GM19328 (cell line): Measurements from ENCODE around the gene PZP.
"Not testable (repeated sequence)": the region's sequence is repeated elsewhere in the genome, so short reads cannot be mapped to it uniquely, and the experiment has no call there.

ENCODE experiments used
- ATAC-seq: cut with Tn5 transposase; IDR thresholded peaks from one replicate; pipeline ENCODE4 v1.9.1; 2021; ENCODE audit warnings: mild to moderate bottlenecking, moderate library complexity; ENCODE audit not compliant: unreplicated experiment

The PZP gene

GRCh38 chr12:9208229-9208628 lies at the start of gene PZP:
TSS of gene PZP (minus strand) at chr12:9208395. CDS start at chr12:9208341, 54 bp downstream.
- no peak for ATAC-seq

DNA sequence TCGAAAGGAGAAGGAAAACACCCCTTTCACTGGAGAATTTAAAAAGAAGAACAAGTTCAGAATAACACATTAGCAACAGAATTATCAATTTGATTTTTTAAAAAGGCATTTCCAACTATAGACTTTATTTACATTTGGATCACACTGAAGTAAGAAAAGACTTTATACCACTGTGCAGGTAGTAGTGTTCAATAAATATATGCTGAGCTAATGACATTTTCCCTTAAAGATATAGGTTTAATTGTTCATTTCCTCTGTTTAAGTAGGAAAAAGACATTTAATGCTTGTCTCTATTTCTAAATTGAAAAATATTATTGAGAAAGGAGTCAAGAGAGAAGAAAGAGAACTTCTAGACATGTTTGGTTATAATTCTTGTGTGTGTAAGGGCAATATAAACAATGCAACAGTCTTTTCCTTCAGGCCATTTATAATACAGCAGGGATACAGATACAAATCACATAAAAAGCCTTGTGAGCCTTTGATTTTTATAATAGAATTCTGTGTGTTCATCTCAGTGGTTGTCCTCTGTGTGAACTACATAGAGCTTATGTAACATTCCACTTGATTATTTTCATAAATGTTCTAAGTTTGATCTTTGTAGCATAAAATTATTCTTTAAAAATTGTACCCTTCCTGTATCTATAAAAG lies 48.7 kb upstream of the PZP start:
- ATAC-seq = no peak

DNA sequence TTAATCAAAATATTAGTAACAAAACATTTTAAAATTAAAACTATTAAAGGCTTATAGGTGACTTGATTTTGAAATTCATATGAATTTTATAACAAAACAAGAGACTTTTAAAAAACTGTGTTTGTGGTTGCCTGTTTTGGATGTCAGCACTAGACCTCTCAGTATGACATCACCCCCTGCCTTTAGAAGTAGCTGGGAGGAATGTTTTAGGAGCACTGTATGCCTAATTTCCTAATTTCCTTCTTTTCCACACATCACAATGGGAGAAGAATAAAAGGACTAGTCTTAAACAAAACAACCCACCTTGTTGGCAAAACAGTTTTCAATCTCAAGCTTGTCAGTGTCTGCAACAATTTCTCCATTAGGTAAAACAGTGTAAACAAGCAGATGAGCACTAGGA lies 48.1 kb upstream of the PZP start:
- no peak for ATAC-seq

- ATAC-seq = no peak
Measured at GRCh38 chr12:9255837-9256236, 47.6 kb upstream of the PZP start.

GRCh38 chr12:9253464-9253863 lies 45.3 kb upstream of the PZP start:
- no peak for ATAC-seq

DNA sequence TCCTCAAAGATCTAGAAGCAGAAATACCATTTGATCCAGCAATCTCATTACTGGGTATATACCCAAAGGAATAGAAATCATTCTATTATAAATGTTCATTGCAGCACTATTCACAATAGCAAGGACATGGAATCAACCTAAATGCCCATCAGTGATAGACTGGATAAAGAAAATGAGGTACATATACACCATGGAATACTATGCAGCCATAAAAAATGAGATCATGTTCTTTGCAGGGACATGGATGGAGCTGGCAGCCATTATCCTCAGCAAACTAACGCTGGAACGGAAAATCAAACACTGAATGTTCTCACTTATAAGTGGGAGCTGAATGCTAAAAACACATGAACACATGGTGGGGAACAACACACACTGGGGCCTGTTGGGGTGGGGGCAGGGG lies 44.6 kb upstream of the PZP start:
- ATAC-seq = not testable (repeated sequence)

- no peak for ATAC-seq
Measured at GRCh38 chr12:9252256-9252655, 44.1 kb upstream of the PZP start.

GRCh38 chr12:9248435-9248834 lies 40.2 kb upstream of the PZP start:
- no peak for ATAC-seq

DNA sequence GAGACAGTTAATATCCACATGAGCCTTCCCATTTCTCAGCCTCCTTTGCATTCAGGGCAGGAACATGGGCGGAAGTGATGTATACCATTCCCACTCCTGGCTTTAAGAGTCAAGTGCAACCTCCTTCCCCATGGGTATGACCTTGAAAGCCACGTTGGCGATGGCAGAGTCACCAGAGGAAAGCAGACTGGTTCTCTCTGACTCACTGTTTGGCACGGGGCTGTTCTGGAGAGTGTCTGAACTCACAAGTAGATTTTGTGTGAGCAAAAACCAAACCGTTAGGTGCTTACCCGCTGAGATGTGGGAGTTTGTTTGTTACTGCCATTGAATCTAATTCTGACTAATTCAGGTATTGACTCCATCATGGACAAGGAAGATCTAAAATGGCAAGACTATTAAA lies 36.7 kb upstream of the PZP start:
- ATAC-seq = no peak

DNA sequence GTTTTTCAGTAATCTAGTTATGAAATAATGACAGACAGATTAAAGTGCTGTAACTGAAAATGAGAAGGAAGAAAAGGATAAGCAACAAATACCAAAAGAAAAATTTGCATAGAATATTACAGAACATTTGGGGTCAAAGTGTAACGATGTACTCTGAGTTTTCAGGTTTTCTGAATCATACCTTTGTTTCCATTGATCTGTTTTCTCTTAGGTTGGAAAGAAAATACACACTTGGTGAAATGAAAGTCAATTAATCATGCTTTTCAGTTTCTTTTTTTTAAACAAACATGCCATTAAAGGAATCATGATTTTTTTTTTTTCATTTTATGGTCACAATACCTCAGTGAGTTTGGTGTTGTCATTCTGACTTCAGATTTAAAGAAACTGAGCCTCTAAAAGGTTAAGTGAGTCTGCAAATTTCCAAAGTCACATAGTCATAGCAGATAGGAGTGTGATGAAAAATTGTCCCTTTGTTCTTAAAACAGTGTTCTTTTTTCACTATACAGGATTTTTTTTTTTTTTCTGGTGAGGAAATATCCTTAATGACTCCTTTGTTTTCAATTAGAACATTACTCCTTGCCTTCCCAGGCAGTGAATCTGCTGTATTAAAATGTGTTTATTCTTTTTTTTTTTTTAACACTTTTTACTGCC lies 35.9 kb upstream of the PZP start:
- no peak for ATAC-seq

DNA sequence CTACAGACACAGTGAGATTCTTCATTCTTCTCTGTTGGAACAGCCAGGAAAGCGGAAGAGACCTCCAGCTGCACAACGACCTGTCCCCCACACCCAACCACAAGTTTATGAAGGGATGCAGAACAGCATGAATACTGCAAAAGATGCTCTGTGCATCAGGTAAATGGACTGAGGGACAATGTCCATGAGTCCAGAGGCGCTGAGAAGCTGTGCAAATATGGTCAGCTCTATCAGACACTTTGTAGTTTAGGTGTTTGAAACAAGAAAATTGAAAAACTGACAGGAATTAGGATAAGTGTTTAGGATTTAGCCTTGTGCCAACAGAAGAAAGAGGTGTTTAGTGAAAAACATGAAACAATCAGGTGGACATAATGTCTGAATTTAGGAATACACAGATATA lies 33.1 kb upstream of the PZP start:
- no peak for ATAC-seq

GRCh38 chr12:9240776-9241175 lies 32.6 kb upstream of the PZP start:
- no peak for ATAC-seq

DNA sequence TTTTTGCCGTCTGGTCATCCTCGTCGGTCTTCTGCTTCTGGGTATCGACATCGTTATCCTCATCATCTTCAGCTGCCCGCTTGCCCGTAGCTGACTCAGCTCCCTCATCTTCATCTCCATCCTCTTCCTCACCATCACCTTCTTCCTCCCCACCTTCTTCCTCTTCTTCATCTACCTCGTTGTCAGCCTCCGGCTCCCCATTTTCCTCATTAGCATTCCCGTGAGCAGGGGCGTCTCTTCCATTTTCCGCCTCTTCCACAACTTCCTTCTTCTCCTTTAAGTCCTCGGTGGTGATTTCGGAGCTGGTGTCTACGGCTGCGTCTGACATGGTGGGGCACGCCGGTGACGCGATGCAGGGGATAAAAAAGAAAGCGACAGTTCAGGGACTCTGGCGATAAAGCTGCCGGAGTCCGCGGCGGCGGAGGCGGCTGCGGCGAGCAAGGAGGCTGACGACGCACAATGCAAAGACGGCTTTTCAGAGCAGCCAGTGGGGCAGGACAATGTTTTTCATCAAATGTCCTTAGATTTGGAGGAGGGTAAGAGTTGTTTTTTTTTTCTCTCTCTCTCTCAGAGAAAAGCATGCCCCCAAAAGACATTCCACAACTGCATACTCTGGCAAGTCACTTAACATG lies 31.9 kb upstream of the PZP start:
- ATAC-seq = not testable (repeated sequence)

- ATAC-seq = no peak
Measured at GRCh38 chr12:9237286-9237685, 29.1 kb upstream of the PZP start.

- no peak for ATAC-seq
Measured at GRCh38 chr12:9235519-9235918, 27.3 kb upstream of the PZP start.

- no peak for ATAC-seq
Measured at GRCh38 chr12:9227950-9228349, 19.8 kb upstream of the PZP start.

- no peak for ATAC-seq
Measured at GRCh38 chr12:9223830-9224229, 15.6 kb upstream of the PZP start.

DNA sequence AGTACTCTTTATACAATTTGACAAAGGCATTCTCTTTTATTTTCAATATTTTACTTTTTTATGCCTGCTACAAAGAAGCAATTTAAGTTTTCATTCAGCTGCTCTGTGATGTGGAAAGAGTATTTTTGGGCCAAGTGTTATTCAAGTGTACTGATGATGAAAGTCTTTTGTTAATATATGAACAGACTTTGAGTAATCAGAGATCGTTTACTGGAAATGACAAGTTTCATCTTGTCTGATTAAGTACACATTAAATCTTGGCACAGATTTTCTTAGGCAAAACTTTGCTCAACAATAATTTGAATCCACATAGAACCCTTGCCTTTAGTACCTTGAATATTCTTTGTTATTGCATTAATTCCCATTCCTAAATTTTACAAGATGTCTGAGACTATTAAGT lies 13.3 kb upstream of the PZP start:
- ATAC-seq = no peak

DNA sequence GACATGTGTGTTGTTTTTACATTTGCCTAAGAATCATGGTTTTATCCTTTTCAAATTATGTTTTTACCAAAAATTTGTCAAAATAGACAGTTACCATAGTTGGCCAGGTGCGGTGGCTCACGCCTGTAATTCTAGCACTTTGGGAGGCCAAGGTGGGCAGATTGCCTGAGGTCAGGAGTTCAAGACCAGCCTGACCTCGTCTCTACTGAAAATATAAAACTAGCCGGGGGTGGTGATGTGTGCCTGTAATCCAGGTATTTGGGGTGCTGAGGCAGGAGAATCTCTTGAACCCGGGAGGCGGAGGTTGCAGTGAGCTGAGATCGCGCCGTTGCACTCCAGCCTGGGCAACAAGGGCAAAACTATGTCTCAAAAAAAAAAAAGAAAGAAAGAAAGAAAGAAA lies 12.8 kb upstream of the PZP start:
- ATAC-seq = not testable (repeated sequence)

DNA sequence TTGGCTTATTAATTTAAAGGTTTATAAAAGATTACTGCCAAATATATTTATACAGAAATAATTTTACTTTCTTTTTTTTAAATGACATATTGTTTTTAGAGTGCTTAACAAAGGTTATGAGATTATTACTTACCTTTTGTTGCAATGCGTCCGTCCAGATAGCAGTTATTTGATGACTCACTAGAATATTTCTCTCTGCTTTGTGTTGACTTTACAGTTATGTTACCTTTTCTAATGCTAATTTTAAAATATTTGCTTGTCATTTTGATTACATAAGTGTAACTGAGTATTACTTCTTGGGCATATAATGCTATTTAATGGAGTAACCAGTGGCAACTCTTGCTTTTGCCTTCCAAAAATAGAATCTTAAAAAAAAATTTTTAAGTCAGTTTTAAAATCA lies 6.3 kb upstream of the PZP start:
- no peak for ATAC-seq

GRCh38 chr12:9211687-9212086 lies 3.5 kb upstream of the PZP start:
- ATAC-seq = no peak

- no peak for ATAC-seq
Measured at GRCh38 chr12:9204380-9204779, 3.8 kb downstream of the PZP start.
